ENCODE measurements around the gene FUNDC2. TPM values are rescaled to one million over a fixed set of nuclear protein-coding genes. Genes with fewer than 3 reads are reported as not detected.

Gene FUNDC2
- total RNA-seq, 1 donor from 2014 or later: 44.2 TPM

DNA sequence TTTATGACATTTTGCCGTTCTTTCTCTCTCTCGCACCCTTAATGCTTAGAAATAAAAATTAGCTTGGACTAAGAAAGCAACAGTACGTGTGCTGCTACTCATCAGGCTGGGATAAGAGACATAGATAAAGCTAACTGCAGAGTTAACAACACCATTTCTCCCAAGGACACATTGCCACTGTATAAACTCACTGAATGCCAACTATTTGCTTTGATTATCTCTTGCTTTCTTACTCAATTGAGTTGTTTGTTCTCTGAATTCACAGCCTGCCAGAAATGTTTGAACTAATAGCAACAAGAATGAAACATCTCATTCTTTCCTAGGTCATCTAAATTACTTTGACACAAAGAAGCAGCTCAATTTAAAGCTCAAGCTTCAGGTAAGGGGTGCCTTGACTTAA is 38.7 kb upstream of the FUNDC2 start:
- TF ChIP-seq, protein P1, sequence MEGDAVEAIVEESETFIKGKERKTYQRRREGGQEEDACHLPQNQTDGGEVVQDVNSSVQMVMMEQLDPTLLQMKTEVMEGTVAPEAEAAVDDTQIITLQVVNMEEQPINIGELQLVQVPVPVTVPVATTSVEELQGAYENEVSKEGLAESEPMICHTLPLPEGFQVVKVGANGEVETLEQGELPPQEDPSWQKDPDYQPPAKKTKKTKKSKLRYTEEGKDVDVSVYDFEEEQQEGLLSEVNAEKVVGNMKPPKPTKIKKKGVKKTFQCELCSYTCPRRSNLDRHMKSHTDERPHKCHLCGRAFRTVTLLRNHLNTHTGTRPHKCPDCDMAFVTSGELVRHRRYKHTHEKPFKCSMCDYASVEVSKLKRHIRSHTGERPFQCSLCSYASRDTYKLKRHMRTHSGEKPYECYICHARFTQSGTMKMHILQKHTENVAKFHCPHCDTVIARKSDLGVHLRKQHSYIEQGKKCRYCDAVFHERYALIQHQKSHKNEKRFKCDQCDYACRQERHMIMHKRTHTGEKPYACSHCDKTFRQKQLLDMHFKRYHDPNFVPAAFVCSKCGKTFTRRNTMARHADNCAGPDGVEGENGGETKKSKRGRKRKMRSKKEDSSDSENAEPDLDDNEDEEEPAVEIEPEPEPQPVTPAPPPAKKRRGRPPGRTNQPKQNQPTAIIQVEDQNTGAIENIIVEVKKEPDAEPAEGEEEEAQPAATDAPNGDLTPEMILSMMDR (IDR thresholded peaks at IDR 0.05): no peak
- Mint-ChIP-seq H3K27ac (ENCODE audit: unreplicated experiment) (no peak overlapping the region), H3K36me3 (ENCODE audit: low read depth) (no peaks in the 10 kb centered on the region), H3K4me3 (ENCODE audit: unreplicated experiment) (no peak overlapping the region), H3K9me3 (ENCODE audit: low read depth) (peaks cover 8% of the 10 kb centered on the region), H3K27me3 (ENCODE audit: low read depth) (no peaks in the 10 kb centered on the region), H3K4me1 (ENCODE audit: low read depth) (no peaks in the 10 kb centered on the region)
- no peak for DNase-seq (ENCODE audit: low spot score)

DNA sequence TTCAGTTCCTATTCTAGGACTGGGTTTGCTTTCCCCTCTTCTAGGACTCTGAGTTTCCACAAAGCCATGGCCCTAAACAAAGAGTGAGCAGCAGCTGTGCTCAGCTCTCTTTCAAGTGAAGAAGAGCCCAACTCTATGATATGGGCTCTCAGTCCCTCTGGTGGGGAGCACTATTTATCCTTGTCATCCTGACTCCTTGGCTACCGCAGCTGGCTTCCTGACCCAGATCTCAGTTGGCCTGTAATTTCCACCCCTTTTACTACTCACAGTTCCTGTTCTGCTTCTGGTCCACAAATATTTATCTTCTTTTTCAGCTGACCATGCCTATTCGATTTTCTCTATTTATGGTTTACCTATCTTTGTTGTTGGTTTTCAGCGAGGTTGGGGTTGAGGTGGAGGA is 37.9 kb upstream of the FUNDC2 start:
- TF ChIP-seq, protein P1 (IDR thresholded peaks at IDR 0.05): no peak
- no peak for DNase-seq (ENCODE audit: low spot score)
- no peaks in the 10 kb centered on the region for H3K36me3 Mint-ChIP-seq (ENCODE audit: low read depth)
- H3K27ac Mint-ChIP-seq (ENCODE audit: unreplicated experiment): no peak overlapping the region
- no peaks in the 10 kb centered on the region for H3K4me1 Mint-ChIP-seq (ENCODE audit: low read depth)
- H3K27me3 Mint-ChIP-seq (ENCODE audit: low read depth): no peaks in the 10 kb centered on the region
- H3K9me3 Mint-ChIP-seq (ENCODE audit: low read depth): peaks cover 6% of the 10 kb centered on the region
- no peak overlapping the region for H3K4me3 Mint-ChIP-seq (ENCODE audit: unreplicated experiment)

DNA sequence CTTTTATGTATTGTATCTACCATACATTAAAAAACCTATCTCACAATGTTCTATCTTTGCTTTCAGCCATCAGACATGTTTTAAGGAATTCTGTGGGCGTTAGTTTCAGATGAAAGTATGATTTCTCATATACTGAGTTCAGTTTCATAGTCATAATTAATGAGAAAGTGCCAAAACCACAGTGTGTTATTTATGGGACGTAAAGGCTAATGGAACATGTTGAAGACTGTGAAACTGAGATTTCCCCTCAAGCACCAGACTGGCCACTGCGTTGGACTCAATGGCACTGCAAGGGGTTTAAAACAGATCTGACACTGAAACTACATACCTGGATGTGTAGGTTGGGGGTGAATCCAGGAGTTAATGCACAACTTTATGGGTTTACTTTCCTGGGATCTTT is 36.1 kb upstream of the FUNDC2 start:
- H3K4me3 Mint-ChIP-seq (ENCODE audit: unreplicated experiment): no peak overlapping the region
- TF ChIP-seq, protein P1 (IDR thresholded peaks at IDR 0.05): no peak
- no peak for DNase-seq (ENCODE audit: low spot score)
- no peaks in the 10 kb centered on the region for H3K27me3 Mint-ChIP-seq (ENCODE audit: low read depth)
- H3K9me3 Mint-ChIP-seq (ENCODE audit: low read depth): peaks cover 6% of the 10 kb centered on the region
- H3K4me1 Mint-ChIP-seq (ENCODE audit: low read depth): no peaks in the 10 kb centered on the region
- H3K36me3 Mint-ChIP-seq (ENCODE audit: low read depth): no peaks in the 10 kb centered on the region
- no peak overlapping the region for H3K27ac Mint-ChIP-seq (ENCODE audit: unreplicated experiment)

DNA sequence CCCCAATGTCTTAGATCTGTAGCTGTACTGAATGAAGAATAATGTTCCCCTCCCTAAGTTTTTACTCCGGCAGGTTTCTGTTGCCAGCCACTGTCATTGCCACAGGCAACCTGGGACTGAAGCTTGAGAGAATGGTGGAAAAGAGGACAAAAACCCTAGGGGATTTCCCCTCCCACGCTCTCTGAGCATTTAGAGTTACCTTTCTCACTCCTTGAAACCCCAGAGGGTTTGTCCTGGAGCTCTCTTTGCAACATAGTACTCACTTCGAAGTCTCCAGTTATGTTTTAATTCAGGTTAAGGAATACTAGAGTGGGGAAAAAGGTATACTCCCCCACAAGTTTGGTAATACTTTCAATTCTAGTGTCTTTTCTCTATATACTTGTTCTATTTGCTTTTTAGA is 35.6 kb upstream of the FUNDC2 start:
- H3K4me1 Mint-ChIP-seq (ENCODE audit: low read depth): no peaks in the 10 kb centered on the region
- no peak overlapping the region for H3K4me3 Mint-ChIP-seq (ENCODE audit: unreplicated experiment)
- peaks cover 9% of the 10 kb centered on the region for H3K9me3 Mint-ChIP-seq (ENCODE audit: low read depth)
- H3K36me3 Mint-ChIP-seq (ENCODE audit: low read depth): no peaks in the 10 kb centered on the region
- H3K27ac Mint-ChIP-seq (ENCODE audit: unreplicated experiment): no peak overlapping the region
- DNase-seq (ENCODE audit: low spot score): no peak
- no peaks in the 10 kb centered on the region for H3K27me3 Mint-ChIP-seq (ENCODE audit: low read depth)
- TF ChIP-seq, protein P1 (IDR thresholded peaks at IDR 0.05): no peak

DNA sequence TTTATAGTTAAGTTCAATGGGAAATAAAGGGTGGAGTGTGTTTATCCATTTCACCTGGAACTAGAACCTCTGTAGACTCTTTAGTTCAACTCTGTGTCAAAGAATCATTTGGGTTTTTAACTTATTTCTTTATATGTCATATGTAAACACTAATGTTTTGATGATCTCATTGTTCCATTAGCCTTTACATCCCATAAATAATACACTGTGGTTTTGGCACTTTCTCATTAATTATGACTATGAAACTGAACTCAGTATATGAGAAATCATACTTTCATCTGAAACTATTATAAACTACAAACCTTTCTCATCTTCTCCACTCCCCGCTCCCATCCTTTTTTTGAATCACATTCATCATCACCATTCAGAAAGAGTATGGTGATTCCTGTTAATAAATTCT is 35.2 kb upstream of the FUNDC2 start:
- no peak overlapping the region for H3K4me3 Mint-ChIP-seq (ENCODE audit: unreplicated experiment)
- no peak for DNase-seq (ENCODE audit: low spot score)
- no peaks in the 10 kb centered on the region for H3K4me1 Mint-ChIP-seq (ENCODE audit: low read depth)
- H3K9me3 Mint-ChIP-seq (ENCODE audit: low read depth): peaks cover 8% of the 10 kb centered on the region
- no peaks in the 10 kb centered on the region for H3K27me3 Mint-ChIP-seq (ENCODE audit: low read depth)
- TF ChIP-seq, protein P1 (IDR thresholded peaks at IDR 0.05): no peak
- no peak overlapping the region for H3K27ac Mint-ChIP-seq (ENCODE audit: unreplicated experiment)
- H3K36me3 Mint-ChIP-seq (ENCODE audit: low read depth): no peaks in the 10 kb centered on the region
